22Rv1 (cell line): ENCODE measurements around the gene SPEM1.

ENCODE experiments used
- CTCF ChIP-seq: fragments of 450-650 bp; IDR thresholded peaks from 2 replicates; pipeline ENCODE4 v1.5.1; 2017; ENCODE audit warnings: mild to moderate bottlenecking
- ZFX ChIP-seq: fragments of 450-650 bp; IDR thresholded peaks from 2 replicates; pipeline ENCODE4 v1.6.1; 2017; ENCODE audit warnings: antibody characterized with exemption, borderline replicate concordance

GRCh38 chr17:7436556-7437368 lies 16.6 kb downstream of the SPEM1 start:
- TF ChIP-seq CTCF (peak; percentile 99), ZFX (no peak)
